Measurements from ENCODE around the gene FANCE. TPM values are rescaled to one million over a fixed set of nuclear protein-coding genes. Genes with fewer than 3 reads are reported as not detected.
"Not testable (repeated sequence)": the region's sequence is repeated elsewhere in the genome, so short reads cannot be mapped to it uniquely, and the experiment has no call there.

The FANCE gene
- total RNA-seq, 2 donors from 2014 or later = 2.5 to 4.0 TPM

DNA sequence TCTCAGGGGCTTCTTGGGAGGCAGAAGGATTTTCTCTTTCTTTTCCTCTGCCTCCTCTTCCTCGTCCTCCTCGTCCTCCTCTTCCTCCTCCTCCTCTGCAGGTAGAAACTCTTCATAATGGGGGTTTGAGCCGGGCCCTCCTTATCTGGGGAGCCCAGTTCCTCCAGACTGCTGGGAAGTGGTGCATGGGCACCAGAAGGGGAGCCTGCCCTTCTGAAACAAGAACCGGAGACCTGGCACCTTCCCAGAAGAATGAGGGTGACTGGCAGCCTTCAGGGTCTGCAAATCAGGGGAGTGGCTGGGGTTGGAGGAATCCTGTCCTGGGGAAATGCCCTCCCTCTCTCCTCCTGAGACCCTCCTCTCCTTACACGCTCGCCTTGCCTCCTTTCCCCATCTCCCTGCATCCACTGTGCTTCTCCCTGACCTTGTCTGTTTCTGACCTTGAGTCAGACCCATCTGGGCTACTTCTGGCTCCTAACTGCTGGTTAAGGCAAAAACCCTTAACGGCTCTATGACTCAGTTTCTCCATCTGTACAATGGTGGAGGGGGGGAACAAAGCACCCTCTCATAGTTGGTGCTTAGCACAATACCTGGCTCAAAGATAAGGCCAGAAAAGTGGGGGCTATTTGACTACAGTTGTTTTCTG is 58.9 kb downstream of the FANCE start:
- intact Hi-C loops (cut with DNase I) = no loop called here
- no peak for DNase-seq (ENCODE audit: low spot score)

DNA sequence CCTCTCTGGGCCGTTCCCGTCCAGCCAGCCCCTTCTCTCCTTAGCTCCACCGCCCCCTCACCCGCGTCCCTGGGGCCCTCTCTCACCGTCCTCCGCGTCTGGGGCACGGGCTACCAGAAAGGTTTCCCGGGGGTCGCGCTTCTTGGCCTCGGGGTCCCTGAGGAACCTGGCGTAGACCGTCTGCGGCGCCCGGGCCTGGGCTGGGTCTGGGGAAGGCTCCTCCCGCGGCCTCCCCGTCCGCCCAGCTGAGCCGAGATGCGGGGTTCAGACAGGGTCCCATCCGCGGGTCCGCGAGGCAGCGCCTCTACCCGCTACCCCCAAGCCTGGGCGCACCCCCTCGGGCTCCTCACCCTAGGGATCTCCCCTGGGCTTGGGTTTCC is 59.4 kb downstream of the FANCE start:
- DNase-seq (ENCODE audit: low spot score) = no peak
- intact Hi-C loops (cut with DNase I) = no loop called here

DNA sequence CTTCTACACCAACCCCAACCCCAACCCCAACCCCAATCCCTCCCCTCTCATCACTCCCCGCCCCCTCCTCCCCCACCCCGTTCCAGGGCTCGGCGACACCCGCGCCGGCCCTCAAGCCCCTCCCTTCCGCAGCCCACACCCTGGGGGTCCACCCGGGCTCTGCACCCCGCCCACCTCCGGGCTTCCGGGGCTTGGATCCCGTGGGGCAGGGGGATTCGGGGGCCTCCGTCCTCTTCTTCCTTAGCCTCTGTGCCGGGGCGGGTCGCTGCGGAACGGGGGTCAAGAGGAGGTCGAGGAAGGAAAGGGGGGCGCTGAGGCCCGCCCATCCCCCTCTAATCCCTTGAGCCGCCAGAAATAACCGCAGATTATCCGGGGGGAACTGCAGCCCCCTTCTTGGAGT is 59.9 kb downstream of the FANCE start:
- DNase-seq (ENCODE audit: low spot score) = no peak
- intact Hi-C loops (cut with DNase I) = no loop called here

DNA sequence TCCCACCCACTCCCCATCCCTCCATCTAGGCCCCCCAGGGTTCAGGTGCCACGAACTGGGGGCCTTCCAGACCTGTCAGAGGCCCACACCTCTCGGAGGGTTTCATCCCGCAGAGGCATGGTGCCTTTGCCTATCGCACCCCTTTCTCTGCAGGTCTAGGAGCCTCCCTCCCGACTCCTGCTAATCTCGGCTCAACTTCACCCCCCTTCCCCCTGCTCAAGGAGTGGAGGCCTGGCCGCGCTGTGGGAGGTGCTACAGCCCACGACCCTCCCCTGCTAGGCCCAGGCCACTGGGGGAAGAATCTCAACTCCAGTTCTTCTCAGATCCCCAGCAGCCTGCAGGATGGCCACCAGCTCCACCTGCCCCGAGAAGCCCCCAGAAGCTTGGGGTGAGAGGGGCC is 60.6 kb downstream of the FANCE start, which contains the start of gene TULP1:
Gene TULP1 (minus strand): TSS at position 157 of the 400 bp plus-strand sequence. CDS start 38 bp downstream, at position 119.
- intact Hi-C loops (cut with DNase I) = no loop called here
- DNase-seq (ENCODE audit: low spot score) = no peak

DNA sequence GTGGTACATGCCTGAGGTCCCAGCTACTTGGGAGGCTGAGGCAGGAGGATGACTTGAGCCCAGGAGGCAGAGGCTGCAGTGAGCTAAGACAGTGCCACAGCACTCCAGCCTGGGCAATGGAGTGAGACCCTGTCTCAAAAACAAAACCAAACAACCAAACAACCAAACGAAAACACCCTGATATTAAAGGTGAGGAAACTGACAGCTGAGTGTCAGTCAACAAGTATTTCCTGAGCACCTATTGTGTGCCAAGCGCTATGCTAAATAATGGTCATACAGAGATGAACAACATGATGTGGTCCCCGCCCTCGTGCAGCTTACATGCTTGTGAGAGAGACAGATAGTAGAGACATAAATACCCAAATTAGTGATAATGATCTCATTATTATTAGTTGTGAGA is 62.4 kb downstream of the FANCE start:
- intact Hi-C loops (cut with DNase I) = no loop called here
- DNase-seq (ENCODE audit: low spot score) = no peak

DNA sequence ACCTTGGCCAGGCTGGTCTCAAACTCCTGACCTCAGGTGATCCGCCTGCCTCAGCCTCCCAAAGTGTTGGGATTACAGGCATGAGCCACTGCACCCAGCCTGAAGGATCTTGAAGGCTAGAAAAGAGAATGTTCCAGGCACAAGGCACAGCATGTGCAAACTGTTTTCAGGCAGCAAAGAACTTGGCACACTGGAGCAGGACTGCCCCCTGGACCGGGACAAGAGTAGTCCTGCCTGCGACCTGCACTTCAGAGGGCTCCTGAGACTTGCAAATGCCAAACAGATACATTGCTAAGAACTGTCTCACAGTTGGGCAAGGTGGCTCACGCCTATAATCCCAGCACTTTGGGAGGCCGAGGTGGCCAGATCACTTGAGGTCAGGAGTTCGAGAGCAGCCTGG is 63.8 kb downstream of the FANCE start:
- intact Hi-C loops (cut with DNase I); DNase-seq (ENCODE audit: low spot score): not testable (repeated sequence)

Small RNAs within 50 kb of the gene (microRNA-seq; reads per million reads assigned to microRNA genes)
- gene MIR7111 (ENCODE audit: borderline microRNAs expressed in 2 of 2) = 0.65 to 0.78 reads per million in 2 donors

Other genes starting within 250 kb of the FANCE start
- gene SCUBE3, start 238.4 kb upstream of the FANCE start, total RNA-seq = 10 to 100 TPM; 15.2 to 50.1 TPM
- gene ZNF76, start 192.6 kb upstream of the FANCE start, total RNA-seq = 10 to 100 TPM; 23.1 to 29.6 TPM
- gene DEF6, start 154.5 kb upstream of the FANCE start, total RNA-seq = 1 to 10 TPM; 5.5 to 6.0 TPM
- 10 to 100 TPM; 16.3 to 19.8 TPM for gene PPARD, start 109.8 kb upstream of the FANCE start, total RNA-seq
- 1,000 to 10,000 TPM in 1 of 2 donors, 100 to 1,000 TPM in 1; 816 to 1,010 TPM for gene RPL10A, start 16.1 kb downstream of the FANCE start, total RNA-seq
- gene TEAD3, start 44.7 kb downstream of the FANCE start, total RNA-seq = 10 to 100 TPM; 69.8 to 73.8 TPM
- not detected for gene TULP1, start 60.6 kb downstream of the FANCE start, total RNA-seq
- gene FKBP5, start 236.6 kb downstream of the FANCE start, total RNA-seq = 100 to 1,000 TPM in 1 of 2 donors, 10 to 100 TPM in 1; 83.1 to 193 TPM